Rectal smooth muscle tissue (tissue), 1 donor: ENCODE results near the gene CS.
A peak's percentile ranks its signal among the peaks of the same experiment; 100 is the strongest.
"Not testable (repeated sequence)": the region's sequence is repeated elsewhere in the genome, so short reads cannot be mapped to it uniquely, and the experiment has no call there.

Source experiments
- H3K27ac ChIP-seq: one replicate; pipeline ENCODE4 v1.7.0; 2013; ENCODE audit warnings: low read depth, low read length, inconsistent platforms
- H3K27me3 ChIP-seq: one replicate; pipeline ENCODE4 v1.7.0; 2013; ENCODE audit warnings: low read length; ENCODE audit not compliant: control insufficient read depth, insufficient read depth
- H3K36me3 ChIP-seq: one replicate; pipeline ENCODE4 v1.7.0; 2013; ENCODE audit warnings: low read length; ENCODE audit not compliant: control insufficient read depth, insufficient read depth
- H3K4me1 ChIP-seq: one replicate; pipeline ENCODE4 v1.7.0; 2013; ENCODE audit warnings: low read length; ENCODE audit not compliant: control insufficient read depth, insufficient read depth
- H3K4me3 ChIP-seq: one replicate; pipeline ENCODE4 v1.7.0; 2013; ENCODE audit warnings: low read length
- H3K9ac ChIP-seq: one replicate; pipeline ENCODE4 v1.7.0; 2013; ENCODE audit warnings: low read length

Gene CS

DNA sequence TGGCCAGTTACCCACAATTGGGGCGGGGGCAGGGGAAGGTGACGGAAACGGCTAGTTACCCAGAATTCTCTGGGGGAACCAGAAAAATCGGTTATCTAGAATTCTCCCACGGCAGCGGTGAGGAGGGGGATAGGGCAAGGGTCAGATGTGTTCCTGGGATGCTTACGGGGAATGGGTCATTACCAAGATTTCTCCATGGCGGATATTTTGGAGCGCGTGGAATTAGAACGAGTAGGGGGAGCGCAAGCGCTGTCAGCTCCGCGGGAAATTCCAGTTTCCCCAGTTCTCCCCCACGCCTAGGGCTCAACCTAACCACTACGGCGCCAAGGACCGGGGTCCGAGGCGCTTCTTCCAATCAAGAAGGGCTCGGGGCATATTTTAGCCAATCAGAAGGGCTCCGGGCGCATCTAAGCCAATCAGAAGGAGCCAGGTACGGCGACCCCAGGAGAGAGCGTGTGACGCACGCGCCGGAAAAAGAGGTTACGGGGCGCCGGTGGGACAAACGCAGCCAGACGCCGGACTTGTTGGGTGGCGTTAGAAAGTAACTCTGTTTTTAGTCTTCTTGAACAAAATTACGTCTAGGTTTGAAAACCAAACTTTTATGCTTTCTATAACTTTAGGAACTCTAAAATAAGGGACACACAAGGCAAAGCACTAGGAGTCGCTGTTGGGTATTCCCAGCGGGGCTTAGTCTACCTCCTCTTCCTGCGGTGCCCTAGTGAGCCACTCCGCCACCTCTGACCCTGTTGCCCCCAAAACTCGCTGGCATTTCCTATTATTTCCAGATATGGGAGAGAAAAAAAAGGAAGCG, 33.8 kb upstream of the CS start, which contains the start of gene PAN2:
TSS of gene PAN2 (minus strand) at position 322 of the 811 bp plus-strand sequence. CDS start 906 bp downstream, outside the sequence.
- peak within 1 kb of the TSS; percentile 77 for H3K9ac ChIP-seq
- H3K4me1 ChIP-seq: peaks cover 4% of the 10 kb centered on the region
- no peaks in the 10 kb centered on the region for H3K27me3 ChIP-seq
- H3K27ac ChIP-seq: peak within 1 kb of the TSS; percentile 86
- no peaks in the 10 kb centered on the region for H3K36me3 ChIP-seq
- peak within 1 kb of the TSS; percentile 75 for H3K4me3 ChIP-seq

DNA sequence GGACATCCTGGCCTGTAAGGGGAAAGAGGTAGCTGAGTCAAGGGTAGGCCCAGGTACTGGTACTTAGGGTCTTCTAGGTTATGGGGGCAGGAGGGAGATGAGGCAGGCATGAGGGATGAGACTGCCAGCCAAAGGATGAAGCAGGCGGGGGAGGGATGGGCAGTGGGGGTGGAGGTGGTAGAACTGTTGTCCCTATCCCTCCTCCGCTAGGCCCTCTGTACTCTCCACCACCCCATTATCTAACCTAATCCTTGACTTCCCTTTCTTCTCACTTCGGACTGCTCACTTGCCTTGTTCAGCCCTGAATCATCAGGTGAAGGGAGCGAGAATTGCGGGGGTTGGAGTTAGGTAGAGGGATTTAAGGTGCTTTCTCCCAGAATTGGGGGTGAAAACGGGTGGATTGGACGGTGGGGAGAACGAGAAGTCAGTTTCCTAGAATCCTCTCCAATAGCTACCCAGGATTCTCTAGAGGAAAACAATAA, 33.1 kb upstream of the CS start:
- H3K4me1 ChIP-seq: peaks cover 4% of the 10 kb centered on the region
- peaks cover under 1% of the 10 kb centered on the region for H3K36me3 ChIP-seq
- H3K27ac ChIP-seq: peak overlapping the region; percentile 86
- peak overlapping the region; percentile 75 for H3K4me3 ChIP-seq
- peak overlapping the region; percentile 77 for H3K9ac ChIP-seq
- no peaks in the 10 kb centered on the region for H3K27me3 ChIP-seq

DNA sequence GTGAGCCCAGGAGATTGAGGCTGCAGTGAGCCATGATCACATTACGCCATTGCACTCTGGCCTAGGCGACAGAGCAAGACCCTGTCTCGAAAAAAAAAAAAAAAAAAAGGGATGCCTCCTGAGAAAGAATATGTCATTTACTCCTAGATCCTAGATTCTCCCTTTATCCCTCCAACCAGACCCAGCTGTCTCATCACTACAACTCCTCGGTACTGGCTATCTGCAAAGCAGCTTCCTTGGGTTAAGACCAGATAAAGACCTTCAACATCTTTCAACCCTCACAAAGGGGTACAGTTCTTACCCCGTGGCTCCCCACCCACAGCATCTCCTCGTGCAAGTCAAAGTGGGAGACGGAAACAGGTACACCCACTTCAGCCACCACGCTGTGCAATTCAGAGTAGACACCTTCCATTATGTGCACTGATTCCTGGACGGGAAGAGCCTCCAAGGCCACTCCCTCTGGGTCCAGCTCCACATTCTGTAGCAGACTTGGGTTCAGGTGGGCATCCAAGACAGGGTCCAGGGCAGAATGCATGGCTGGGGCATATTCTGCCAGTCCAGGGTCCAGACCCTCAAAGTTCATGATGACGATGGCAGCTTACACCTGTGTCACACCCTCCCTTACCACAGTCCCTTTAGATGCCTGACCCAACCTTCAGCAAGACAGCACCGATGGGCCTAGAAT, 32.5 kb upstream of the CS start:
- Histone ChIP-seq H3K9ac (no peak overlapping the region), H3K27me3 (no peaks in the 10 kb centered on the region), H3K36me3 (peaks cover 7% of the 10 kb centered on the region), H3K4me3 (peak overlapping the region; percentile 75), H3K4me1 (peaks cover 4% of the 10 kb centered on the region), H3K27ac (peak overlapping the region; percentile 86)

DNA sequence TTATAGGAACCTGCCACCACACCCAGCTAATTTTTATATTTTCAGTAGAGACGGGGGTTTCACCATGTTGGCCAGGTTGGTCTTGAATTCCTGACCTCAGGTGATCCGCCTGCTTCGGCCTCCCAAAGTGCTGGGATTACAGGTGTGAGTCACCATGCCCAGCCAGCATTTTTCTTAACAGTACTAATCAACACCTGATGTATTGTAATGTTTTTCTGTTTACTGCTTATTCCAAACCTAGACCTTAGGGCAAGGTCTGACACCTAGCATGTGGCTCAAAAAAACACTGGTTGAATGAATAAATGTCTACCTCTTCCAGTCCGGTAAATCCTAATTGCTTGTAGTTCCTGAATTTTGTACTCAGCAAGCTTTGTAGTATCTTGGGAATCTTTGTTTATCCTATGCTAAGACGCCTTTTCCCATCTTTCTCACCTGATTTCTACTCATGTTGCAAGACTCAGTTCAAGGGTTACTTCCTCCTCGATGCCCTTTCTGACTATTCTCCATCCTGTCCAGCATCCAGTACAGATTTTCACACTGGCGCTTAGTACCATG, 30.9 kb upstream of the CS start:
- H3K27ac ChIP-seq: no peak overlapping the region
- H3K27me3 ChIP-seq: no peaks in the 10 kb centered on the region
- H3K4me1 ChIP-seq: peaks cover 4% of the 10 kb centered on the region
- no peak overlapping the region for H3K4me3 ChIP-seq
- H3K9ac ChIP-seq: no peak overlapping the region
- peaks cover 19% of the 10 kb centered on the region for H3K36me3 ChIP-seq

DNA sequence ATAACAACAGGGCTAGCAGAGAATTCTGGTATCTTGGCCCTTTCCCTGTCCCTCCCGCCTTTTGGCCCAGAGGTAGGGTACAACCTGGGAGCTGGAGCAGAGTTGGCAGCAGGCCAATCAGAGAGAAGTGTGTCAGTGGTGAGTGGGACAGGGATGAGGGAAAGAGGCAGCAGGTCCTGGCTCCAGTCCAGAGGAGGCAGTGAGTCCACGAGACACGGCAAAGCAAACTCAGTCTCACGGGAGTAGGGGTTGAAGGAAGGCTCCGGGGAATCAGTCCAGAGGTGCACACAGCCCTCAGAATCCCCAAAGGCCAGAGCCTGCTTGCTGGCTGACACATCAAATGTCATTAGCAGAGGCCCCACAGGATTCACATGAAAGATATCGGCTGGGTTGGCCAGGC, 26.4 kb upstream of the CS start:
- Histone ChIP-seq H3K27me3 (no peaks in the 10 kb centered on the region), H3K27ac (no peak overlapping the region), H3K9ac (no peak overlapping the region), H3K4me3 (no peak overlapping the region), H3K4me1 (no peaks in the 10 kb centered on the region), H3K36me3 (peaks cover 44% of the 10 kb centered on the region)

DNA sequence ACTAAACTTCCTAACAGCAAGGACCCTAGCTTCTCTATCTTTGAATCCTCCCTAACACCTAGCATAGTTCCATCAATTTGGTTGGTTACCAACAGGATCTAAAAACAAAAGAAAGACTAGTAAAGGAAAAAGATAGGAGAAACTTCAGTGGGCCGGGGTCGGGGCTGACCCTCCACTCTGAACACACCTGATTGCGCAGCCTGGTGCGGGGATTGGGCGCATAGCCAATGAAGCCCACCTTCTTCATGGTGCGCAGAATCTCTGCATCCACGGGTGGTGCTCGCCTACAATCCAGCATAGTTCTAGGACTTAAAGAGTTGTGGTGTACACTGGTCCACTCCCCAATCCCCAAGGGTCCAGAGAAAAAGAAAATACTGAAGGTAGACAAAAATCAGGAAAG, 26.0 kb upstream of the CS start:
- Histone ChIP-seq H3K4me3 (no peak overlapping the region), H3K4me1 (no peaks in the 10 kb centered on the region), H3K36me3 (peaks cover 44% of the 10 kb centered on the region), H3K27ac (no peak overlapping the region), H3K9ac (no peak overlapping the region), H3K27me3 (no peaks in the 10 kb centered on the region)

DNA sequence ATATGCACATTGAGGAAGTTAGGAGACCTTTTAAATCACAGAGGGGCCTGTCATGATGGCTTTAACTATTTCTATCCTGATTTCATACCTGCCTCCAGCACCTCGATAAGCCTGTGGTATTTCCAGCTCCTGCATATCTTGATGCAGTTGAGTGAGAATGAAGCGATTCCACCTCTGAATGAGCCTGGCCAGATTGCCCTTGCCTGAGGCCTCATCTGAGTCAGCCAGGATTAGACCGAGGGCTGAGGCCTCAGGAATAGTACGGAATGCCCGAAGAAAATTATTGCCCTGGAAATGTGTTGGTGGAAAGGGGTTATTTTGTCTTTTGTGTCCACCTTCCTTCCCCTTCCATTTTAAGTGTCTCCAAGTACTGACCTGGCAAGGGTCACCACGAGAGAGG, 24.1 kb upstream of the CS start:
- H3K36me3 ChIP-seq: peaks cover 49% of the 10 kb centered on the region
- H3K27me3 ChIP-seq: no peaks in the 10 kb centered on the region
- H3K9ac ChIP-seq: no peak overlapping the region
- no peak overlapping the region for H3K4me3 ChIP-seq
- H3K27ac ChIP-seq: no peak overlapping the region
- H3K4me1 ChIP-seq: no peaks in the 10 kb centered on the region

DNA sequence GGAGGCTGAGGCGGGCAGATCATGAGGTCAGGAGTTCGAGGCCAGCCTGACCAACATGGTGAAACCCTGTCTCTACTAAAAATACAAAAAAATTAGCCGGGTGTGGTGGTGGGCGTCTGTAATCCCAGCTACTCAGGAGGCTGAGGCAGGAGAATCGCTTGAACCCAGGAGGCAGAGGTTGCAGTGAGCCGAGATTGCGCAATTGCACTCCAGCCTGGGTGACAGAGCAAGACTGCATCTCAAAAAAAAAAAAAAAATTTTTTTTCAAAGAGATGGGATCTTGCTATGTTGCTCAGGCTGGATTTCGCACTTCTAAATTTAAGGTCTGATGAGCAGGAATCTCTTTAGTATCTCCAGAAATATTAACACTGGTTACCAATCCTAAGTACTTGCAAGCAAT, 21.5 kb upstream of the CS start:
- not testable (repeated sequence) for H3K27ac ChIP-seq, H3K27me3 ChIP-seq, H3K9ac ChIP-seq, H3K4me1 ChIP-seq, H3K4me3 ChIP-seq
- H3K36me3 ChIP-seq: peaks cover 40% of the 10 kb centered on the region

DNA sequence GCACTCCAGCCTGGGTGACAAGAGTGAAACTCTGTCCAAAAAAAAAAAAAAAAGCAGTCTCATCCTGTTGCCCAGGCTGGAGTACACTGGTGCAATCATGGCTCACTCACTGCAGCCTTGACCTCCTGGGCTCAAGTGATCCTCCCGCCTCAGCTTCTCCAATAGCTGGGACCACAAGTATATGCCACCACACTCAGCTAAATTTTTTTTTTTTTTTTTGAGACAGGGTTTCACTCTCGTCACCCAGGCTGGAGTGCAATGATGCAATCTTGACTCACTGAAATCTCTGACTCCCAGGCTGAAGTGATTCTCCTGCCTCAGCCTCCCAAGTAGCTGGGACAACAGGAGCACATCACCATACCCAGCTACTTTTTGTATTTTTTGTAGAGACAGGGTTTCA, 20.9 kb upstream of the CS start:
- no peaks in the 10 kb centered on the region for H3K4me1 ChIP-seq
- no peak overlapping the region for H3K4me3 ChIP-seq
- H3K36me3 ChIP-seq: peaks cover 34% of the 10 kb centered on the region
- no peak overlapping the region for H3K27ac ChIP-seq
- no peak overlapping the region for H3K9ac ChIP-seq
- H3K27me3 ChIP-seq: no peaks in the 10 kb centered on the region

DNA sequence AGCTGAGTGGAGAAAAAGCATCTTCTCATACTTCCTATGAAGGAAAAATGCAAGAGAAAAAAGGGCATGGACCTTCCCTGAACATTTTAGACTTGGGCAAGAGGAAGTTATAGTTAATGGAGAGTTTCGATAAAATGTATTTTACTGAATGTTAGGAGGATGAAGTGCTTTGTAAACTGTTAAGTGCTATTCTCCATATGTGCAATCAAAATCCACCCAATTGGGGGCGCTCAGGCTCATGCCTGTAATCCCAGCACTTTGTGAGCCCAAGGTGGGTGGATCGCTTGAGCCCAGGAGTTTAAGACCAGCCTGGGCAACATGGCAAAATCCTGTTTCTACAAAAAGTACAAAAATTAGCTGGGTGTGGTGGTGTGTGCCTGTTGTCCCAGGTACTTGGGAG, 17.5 kb upstream of the CS start:
- no peak overlapping the region for H3K4me3 ChIP-seq
- H3K27me3 ChIP-seq: no peaks in the 10 kb centered on the region
- peaks cover 14% of the 10 kb centered on the region for H3K36me3 ChIP-seq
- H3K27ac ChIP-seq: no peak overlapping the region
- H3K4me1 ChIP-seq: peaks cover 7% of the 10 kb centered on the region
- H3K9ac ChIP-seq: no peak overlapping the region

DNA sequence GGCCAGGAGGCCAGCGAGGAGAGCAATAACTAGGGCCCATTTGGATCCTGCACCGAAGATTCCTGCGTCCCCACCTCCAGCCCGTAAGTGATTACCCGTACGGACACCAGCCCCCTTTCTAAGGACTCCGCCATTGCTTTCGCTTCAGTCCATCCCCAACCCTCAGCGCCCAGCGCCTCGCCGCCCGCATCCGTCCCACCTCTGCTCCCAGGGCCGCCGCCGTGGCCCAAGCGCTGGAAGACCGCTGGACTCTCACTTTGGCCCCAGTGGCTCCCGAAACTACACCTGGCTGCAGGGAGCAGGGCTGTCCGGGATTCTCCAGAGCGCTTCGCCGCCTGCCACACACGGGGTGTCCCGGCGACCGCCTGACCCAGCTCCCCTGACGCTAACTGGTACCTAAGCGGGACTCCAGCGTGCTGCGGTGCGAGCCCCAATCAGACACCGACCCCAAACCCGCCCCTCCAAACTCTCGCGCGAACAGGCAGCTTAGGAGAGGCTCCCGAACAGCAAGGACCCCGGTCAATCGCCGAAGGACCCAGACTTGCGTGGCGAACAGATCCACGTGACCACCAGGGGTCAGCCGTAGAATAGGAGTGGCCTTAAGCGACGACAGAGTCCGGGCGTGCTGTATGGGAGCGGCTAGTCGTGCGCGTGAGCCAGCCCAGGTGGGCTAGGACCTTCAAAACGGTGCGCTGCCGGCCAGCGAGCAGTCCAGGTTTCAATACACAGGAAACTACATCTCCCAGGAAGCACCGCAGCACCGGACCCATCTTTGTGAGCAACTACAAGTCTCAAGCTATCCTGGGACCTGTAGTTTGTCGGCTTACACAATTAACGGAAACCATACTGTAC, 15.7 kb upstream of the CS start, which contains the start of gene CNPY2:
TSS of gene CNPY2 (minus strand) at position 367 of the 852 bp plus-strand sequence. CDS start 771 bp downstream, outside the sequence.
- H3K4me1 ChIP-seq: peaks cover 7% of the 10 kb centered on the region
- peaks cover 9% of the 10 kb centered on the region for H3K36me3 ChIP-seq
- H3K9ac ChIP-seq: peak within 1 kb of the TSS; percentile 69
- peak within 1 kb of the TSS; percentile 97 for H3K27ac ChIP-seq
- H3K27me3 ChIP-seq: no peaks in the 10 kb centered on the region
- H3K4me3 ChIP-seq: peak within 1 kb of the TSS; percentile 96

DNA sequence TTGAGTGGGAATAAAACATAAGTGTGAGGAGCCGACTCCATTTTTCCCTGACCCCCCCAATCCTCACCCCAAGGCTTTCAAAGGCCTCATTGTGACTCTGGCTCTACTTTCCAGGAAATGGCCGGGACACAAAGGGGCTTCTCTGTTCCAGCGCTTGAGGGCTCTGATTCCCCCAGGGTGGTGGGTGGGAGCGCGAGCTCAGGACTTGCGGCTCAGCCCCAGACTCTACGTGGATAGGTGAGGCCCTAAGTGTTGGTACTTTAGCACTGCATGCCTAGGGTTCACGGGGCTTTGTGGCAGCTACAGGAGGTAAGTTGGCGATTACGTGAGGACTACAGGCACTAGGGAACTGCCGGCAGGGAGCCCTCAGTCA, 15.1 kb upstream of the CS start:
- Histone ChIP-seq H3K27me3 (no peaks in the 10 kb centered on the region), H3K4me1 (peaks cover 7% of the 10 kb centered on the region), H3K9ac (peak overlapping the region; percentile 69), H3K4me3 (peak overlapping the region; percentile 96), H3K27ac (peak overlapping the region; percentile 97), H3K36me3 (peaks cover 9% of the 10 kb centered on the region)
